GM13976 (cell line): Measurements from ENCODE around the gene CHRND.

Experiments
- DNase-seq: peaks from one replicate; pipeline ENCODE4 v3.0.0; 2012; ENCODE audit warnings: low spot score
- in situ Hi-C: fragments of 300-500 bp; cut with MboI; formaldehyde crosslinking; loops from one replicate; pipeline ENCODE4 v1.12.0; 2022; ENCODE audit warnings: low sequenced_read_pairs, mixed read lengths, inconsistent platforms; ENCODE audit not compliant: unreplicated experiment
- TF ChIP-seq, protein P1 (sequence below): IDR thresholded peaks from 2 replicates; pipeline ENCODE4 v1.5.1; 2012; ENCODE audit warnings: borderline replicate concordance, mild to moderate bottlenecking; ENCODE audit not compliant: insufficient read depth; ENCODE audit errors: extremely low read depth, missing control alignments, control extremely low read depth

Gene CHRND

DNA sequence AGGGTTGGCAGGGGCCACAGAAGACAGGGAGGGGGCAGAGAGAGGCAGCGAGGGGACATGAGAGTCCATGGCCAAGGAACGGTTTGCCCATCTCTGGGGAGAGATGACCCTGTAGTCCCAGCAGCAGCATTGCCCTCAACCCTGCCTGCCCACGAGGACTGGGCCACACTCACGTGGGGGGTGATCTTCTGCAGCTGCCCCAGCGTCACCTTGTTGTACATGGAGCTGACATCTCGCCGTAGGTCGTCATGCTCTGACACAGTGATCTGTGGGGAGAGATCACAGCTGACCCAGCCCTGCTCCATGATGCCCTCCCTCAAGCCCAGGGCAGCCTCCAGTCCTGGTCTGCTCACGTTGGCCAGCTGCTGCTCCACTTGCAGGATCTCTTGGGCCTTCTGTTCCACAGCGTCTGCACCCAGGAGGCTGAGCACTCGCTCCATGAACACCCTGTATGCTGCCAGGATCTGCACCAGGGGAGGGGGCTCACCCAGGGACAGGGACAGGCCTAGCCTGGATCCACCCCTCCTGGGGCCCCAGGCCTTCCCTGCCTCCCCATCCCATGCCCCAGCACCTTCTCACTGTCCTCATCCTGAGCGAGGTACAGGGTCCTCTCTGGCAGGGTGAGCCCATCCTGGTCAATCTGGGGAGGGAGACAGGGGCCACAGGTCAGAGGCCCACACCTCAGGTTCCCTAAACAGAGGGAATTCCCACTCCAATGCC is 41.2 kb upstream of the CHRND start:
- DNase-seq = no peak
- in situ Hi-C loops = no loop called here
- TF ChIP-seq, protein P1, sequence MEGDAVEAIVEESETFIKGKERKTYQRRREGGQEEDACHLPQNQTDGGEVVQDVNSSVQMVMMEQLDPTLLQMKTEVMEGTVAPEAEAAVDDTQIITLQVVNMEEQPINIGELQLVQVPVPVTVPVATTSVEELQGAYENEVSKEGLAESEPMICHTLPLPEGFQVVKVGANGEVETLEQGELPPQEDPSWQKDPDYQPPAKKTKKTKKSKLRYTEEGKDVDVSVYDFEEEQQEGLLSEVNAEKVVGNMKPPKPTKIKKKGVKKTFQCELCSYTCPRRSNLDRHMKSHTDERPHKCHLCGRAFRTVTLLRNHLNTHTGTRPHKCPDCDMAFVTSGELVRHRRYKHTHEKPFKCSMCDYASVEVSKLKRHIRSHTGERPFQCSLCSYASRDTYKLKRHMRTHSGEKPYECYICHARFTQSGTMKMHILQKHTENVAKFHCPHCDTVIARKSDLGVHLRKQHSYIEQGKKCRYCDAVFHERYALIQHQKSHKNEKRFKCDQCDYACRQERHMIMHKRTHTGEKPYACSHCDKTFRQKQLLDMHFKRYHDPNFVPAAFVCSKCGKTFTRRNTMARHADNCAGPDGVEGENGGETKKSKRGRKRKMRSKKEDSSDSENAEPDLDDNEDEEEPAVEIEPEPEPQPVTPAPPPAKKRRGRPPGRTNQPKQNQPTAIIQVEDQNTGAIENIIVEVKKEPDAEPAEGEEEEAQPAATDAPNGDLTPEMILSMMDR = no peak

DNA sequence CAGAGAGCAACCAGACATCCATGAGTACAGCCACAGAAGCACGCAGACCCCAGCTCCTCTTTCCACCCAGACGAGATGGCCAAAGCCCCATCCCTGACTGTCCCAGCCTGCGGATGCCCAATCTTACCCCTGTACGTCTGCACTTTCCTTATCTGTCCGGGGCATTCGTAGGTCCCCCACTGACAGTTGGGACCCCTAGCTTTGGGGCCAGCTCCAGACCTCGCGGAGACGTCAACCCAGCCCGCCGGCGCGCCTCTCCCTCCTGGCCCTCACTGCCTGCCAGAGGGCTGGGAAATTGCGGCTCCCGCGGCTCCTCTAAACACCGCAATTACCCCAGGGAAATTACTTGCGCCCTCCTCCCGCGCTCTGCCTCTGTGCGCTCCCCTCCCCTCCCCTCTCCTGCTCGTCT is 40.6 kb upstream of the CHRND start:
- TF ChIP-seq, protein P1 = no peak
- in situ Hi-C loops = no loop called here
- DNase-seq = no peak

DNA sequence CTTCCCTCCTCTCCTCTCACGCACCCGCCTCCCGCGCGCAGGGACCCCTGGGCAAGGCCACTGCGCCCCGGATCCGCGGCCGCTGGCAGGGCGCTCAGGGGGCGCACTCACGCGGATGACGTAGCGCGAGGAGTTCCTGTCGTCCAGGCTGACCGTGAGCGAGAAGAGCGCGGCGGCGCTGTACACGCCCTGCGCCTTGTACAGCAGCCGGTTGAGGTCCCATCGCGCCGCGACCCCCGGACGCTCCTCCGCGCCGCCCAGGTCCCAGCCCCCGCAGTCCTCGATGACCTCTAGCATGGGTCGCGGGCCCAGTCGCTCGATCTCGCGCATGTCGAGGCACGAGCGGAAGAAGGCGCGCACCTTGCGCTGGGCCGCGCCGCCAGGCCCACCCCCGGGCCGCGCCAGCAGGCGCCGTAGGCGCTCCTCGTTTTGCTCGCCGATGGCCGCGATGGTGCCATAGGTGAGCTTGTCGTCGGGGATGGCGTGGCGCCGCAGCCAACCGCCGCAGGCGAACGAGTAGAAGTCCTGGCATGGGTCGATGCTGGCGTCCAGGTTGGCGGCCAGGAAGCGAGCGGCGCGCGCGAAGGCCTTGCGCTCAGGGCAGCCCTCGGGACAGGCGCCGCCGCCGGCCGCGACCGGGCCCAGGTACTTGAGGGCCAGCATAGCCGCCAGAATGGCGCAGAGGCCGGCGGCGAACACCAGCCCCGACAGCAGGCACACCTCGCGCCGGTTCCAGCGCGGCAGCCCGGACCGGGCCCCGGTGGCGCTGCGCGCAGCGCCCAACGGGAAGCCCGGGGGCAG is 40.0 kb upstream of the CHRND start:
- DNase-seq = no peak
- TF ChIP-seq, protein P1 = no peak
- in situ Hi-C loops = no loop called here

- no peak for DNase-seq
- in situ Hi-C loops = no loop called here
- TF ChIP-seq, protein P1 = no peak
Measured at GRCh38 chr2:232486558-232487384, 39.2 kb upstream of the CHRND start.

DNA sequence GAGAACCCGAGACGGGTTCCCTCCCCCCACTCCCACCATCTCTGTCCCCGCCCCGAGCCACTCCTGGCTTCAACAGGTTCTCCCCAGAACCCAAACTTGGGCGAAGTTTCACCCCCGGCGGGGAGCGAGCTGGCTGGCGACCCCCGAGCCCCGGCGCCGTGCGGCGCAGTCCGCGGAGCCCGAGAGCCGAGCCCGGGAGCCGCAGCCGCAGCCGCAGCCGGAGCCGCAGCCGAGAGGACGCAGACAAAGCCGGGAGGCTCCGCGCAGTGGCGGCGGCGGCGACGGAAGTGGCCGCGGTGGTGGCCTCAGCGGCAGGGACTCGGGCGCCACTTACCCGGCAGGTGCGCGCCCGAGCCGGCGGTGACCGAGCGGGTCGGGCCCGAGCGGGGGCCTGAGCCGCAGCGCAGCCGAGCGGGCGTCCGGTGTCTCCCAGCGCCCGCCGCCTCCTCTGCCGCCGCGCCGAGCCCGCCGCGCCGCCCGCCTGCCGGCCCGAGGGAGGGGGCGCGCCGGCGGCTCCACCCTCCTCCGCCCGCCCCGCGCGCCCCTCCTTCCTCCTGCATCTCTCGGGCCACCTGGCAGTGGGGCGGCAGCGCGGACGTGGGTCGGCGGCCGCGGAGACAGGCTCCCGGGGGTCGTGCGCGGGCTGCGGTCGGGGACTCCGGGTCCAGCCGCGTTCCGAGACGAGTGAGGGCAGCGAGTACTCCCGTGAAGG is 38.4 kb upstream of the CHRND start, which contains the start of gene ECEL1:
TSS of gene ECEL1 (minus strand) at position 450 of the 712 bp plus-strand sequence. CDS start 1,181 bp downstream, outside the sequence.
- in situ Hi-C loops = no loop called here
- TF ChIP-seq, protein P1 = no peak
- DNase-seq = no peak
